Activated CD4-positive, alpha-beta T cell treated with anti-CD3 and anti-CD28 coated beads for 1 hour (primary cell): ENCODE data around the gene AHDC1.
A peak's percentile ranks its signal among the peaks of the same experiment; 100 is the strongest.
"Not testable (repeated sequence)": the region's sequence is repeated elsewhere in the genome, so short reads cannot be mapped to it uniquely, and the experiment has no call there.

Experiments used
- DNase-seq: peaks from one replicate; pipeline ENCODE4 v3.0.0-alpha.2; 2020

AHDC1 gene

GRCh38 chr1:27603681-27604578 lies at the start of gene AHDC1:
TSS of gene AHDC1 (minus strand) at chr1:27604144. CDS start at chr1:27552115, 52,029 bp downstream.
- peak; percentile 85 for DNase-seq

GRCh38 chr1:27652111-27652864 lies 48.3 kb upstream of the AHDC1 start:
- no peak for DNase-seq

- no peak for DNase-seq
Measured at GRCh38 chr1:27650539-27651175, 46.7 kb upstream of the AHDC1 start.

GRCh38 chr1:27650171-27650538 lies 46.2 kb upstream of the AHDC1 start:
- no peak for DNase-seq

- no peak for DNase-seq
Measured at GRCh38 chr1:27649306-27649635, 45.3 kb upstream of the AHDC1 start.

- DNase-seq: no peak
Measured at GRCh38 chr1:27648602-27649305, 44.8 kb upstream of the AHDC1 start.

- DNase-seq: no peak
Measured at GRCh38 chr1:27647328-27647727, 43.4 kb upstream of the AHDC1 start.

GRCh38 chr1:27646676-27647075 lies 42.7 kb upstream of the AHDC1 start:
- DNase-seq: no peak

GRCh38 chr1:27645071-27645415 lies 41.1 kb upstream of the AHDC1 start:
- no peak for DNase-seq

GRCh38 chr1:27644369-27645070 lies 40.6 kb upstream of the AHDC1 start:
- no peak for DNase-seq

GRCh38 chr1:27643600-27644368 lies 39.8 kb upstream of the AHDC1 start:
- DNase-seq: peak; percentile 56

- DNase-seq: not testable (repeated sequence)
Measured at GRCh38 chr1:27640514-27640913, 36.6 kb upstream of the AHDC1 start.

- DNase-seq: no peak
Measured at GRCh38 chr1:27638805-27639204, 34.9 kb upstream of the AHDC1 start.

GRCh38 chr1:27638047-27638734 lies 34.2 kb upstream of the AHDC1 start:
- no peak for DNase-seq

GRCh38 chr1:27635396-27636142 lies 31.6 kb upstream of the AHDC1 start:
- DNase-seq: no peak

GRCh38 chr1:27634985-27635367 lies 31.0 kb upstream of the AHDC1 start, which contains the start of gene FGR:
TSS of gene FGR (minus strand) at chr1:27635185. CDS start at chr1:27623916, 11,269 bp downstream.
- DNase-seq: no peak

GRCh38 chr1:27634177-27634984 lies 30.4 kb upstream of the AHDC1 start:
- no peak for DNase-seq

- DNase-seq: no peak
Measured at GRCh38 chr1:27633640-27634176, 29.8 kb upstream of the AHDC1 start.

GRCh38 chr1:27633298-27633610 lies 29.3 kb upstream of the AHDC1 start:
- no peak for DNase-seq
